Common myeloid progenitor, CD34-positive (primary cell): Measurements from ENCODE around the gene TMEM63A.

Experiments used
- CTCF ChIA-PET: fragments of 350-600 bp; sonication (Branson Sonifier 250); formaldehyde crosslinking; loops from one replicate; lab custom pipeline; 2021; ENCODE audit warnings: antibody characterized with exemption; lab: Charles Lee
- POLR2A ChIA-PET: fragments of 350-600 bp; sonication (Branson Sonifier 250); formaldehyde crosslinking; loops from one replicate; lab custom pipeline; 2021; ENCODE audit warnings: antibody characterized with exemption; lab: Charles Lee
- DNase-seq, 3 donors: peaks; one replicate each; pipeline versions ENCODE4 v3.0.0 to v3.0.0-alpha.2; 2013
- H3K27ac ChIP-seq, 2 experiments: 1 replicate in 1 of 2; 2 replicates in 1 of 2; pipeline ENCODE4 v1.7.0; 2013; ENCODE audit warnings: inconsistent platforms in 2 of 2, low read length in 2 of 2, mild to moderate bottlenecking in 2 of 2, low read depth in 1 of 2, moderate library complexity in 1 of 2; ENCODE audit not compliant: severe bottlenecking in 2 of 2, insufficient read depth in 1 of 2, poor library complexity in 1 of 2
- H3K27me3 ChIP-seq, 5 experiments: replicated peaks in 2 of 5; 1 replicate in 3 of 5; 2 replicates in 2 of 5; pipeline versions ENCODE4 v1.6.1 to v1.7.0; 2013; ENCODE audit warnings: low read length in 4 of 5, mild to moderate bottlenecking in 2 of 5, moderate library complexity in 2 of 5, inconsistent platforms in 1 of 5; ENCODE audit not compliant: insufficient read depth in 5 of 5, control insufficient read depth in 4 of 5
- H3K36me3 ChIP-seq, 4 experiments: 1 replicate in 2 of 4; 2 replicates in 2 of 4; pipeline versions ENCODE4 v1.6.1 to v1.7.0; 2013; ENCODE audit warnings: low read length in 3 of 4, control low read depth in 1 of 4, mild to moderate bottlenecking in 1 of 4; ENCODE audit not compliant: control insufficient read depth in 4 of 4, insufficient read depth in 4 of 4
- H3K4me1 ChIP-seq, 4 experiments: 1 replicate in 3 of 4; 2 replicates in 1 of 4; pipeline versions ENCODE4 v1.6.1 to v1.7.1; 2013; ENCODE audit warnings: low read length in 3 of 4, mild to moderate bottlenecking in 3 of 4, control low read depth in 1 of 4, inconsistent platforms in 1 of 4, moderate library complexity in 1 of 4; ENCODE audit not compliant: control insufficient read depth in 4 of 4, insufficient read depth in 4 of 4; ENCODE audit errors: control extremely low read depth in 1 of 4
- H3K4me3 ChIP-seq, 7 experiments: 1 replicate in 4 of 7; 2 replicates in 3 of 7; pipeline versions ENCODE4 v1.5.1 to v1.7.0; 2013; ENCODE audit warnings: mild to moderate bottlenecking in 7 of 7, low read length in 6 of 7, moderate library complexity in 6 of 7, inconsistent platforms in 2 of 7, low read depth in 2 of 7, control low read depth in 1 of 7; ENCODE audit not compliant: insufficient read depth in 4 of 7, control insufficient read depth in 1 of 7; ENCODE audit errors: extremely low read depth in 1 of 7
- H3K9me3 ChIP-seq, 5 experiments: 1 replicate in 4 of 5; 2 replicates in 1 of 5; pipeline versions ENCODE4 v1.6.1 to v1.7.1; 2013; ENCODE audit warnings: low read length in 4 of 5, mild to moderate bottlenecking in 2 of 5, inconsistent platforms in 1 of 5, low read depth in 1 of 5, moderate library complexity in 1 of 5; ENCODE audit not compliant: control insufficient read depth in 4 of 5, insufficient read depth in 2 of 5; ENCODE audit errors: control extremely low read depth in 1 of 5
- WGBS: methylation state at CpG from one replicate; pipeline ENCODE4 v1.1.5; 2013; ENCODE audit not compliant: insufficient coverage; 5-methylcytosine and 5-hydroxymethylcytosine counted together

The TMEM63A gene

DNA sequence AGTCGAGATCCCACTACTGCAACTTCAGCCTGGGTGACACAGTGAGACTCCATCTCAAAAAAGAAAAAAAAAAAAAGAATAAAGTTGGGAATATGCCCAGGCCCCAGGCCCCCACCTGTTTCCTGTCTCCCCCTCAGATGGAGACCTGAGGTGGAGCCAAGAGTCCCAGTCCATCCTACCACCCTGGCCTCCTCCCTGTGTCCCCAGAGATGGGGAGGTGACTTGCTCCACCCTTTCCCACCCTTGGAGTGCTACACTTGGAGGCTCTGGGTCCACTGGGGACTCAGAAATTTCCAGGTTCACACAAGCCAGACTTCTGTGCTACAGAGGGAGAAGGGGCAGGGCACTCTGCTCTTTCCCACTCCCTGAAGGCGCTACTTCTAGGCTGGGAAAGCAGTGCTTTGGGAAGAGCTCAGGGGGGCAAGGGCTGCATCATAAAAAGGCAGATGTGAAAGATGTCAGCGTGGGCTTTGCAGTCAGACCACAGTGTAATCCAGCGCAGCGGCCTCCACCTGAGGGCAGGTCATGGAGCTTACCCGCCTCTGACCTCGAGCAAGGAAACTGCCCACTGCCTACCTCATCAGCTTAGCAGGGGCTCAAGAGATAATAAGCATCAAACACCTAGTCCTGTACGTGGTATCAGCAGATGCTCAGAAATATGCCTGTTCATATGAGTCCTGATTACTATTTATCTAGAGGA is 13.4 kb downstream of the TMEM63A start:
- POLR2A ChIA-PET = no interaction called here
- no peaks in the 10 kb centered on the region for H3K9me3 ChIP-seq
- CTCF ChIA-PET = interaction anchor here (0.7 to 1.4 kb wide), 3 partner anchors 9 to 31 kb away, joined by 3 to 5 read pairs (median 3); no protein-coding TSS in a partner anchor
- H3K4me3 ChIP-seq = no peak overlapping the region
- WGBS = 100% methylated on average over 7 of the region's 8 CpGs
- H3K27ac ChIP-seq = no peak overlapping the region
- H3K4me1 ChIP-seq = peaks cover 0 to 27% (median 21%) of the 10 kb centered on the region in 4 experiments
- peaks cover 10 to 76% (median 53%) of the 10 kb centered on the region in 4 experiments for H3K36me3 ChIP-seq
- H3K27me3 ChIP-seq = no peaks in the 10 kb centered on the region
- DNase-seq = no peak

DNA sequence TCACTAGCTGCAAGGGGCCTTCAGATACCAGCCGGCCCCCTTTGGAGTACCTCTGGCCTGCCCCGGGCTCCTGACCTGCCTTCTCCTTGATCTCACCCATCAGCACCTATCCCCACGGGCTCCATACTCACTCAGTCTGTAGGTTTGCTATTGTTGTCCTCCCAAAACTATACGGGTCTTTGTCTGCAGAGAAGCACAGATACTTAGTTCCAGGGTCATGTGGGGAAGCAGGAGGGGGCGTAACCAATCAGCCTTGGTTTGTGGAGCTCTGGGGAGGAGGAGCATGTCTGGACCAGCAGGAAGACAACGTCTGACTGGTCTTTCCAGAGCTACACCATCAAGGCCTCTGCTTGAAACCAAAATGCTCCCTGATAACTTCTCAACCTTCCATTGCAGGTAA is 15.2 kb downstream of the TMEM63A start:
- ChIA-PET POLR2A (interaction anchor here (1.4 kb wide), 1 partner anchor 11 kb away, joined by 5 read pairs; no protein-coding TSS in a partner anchor), CTCF (interaction anchor here (0.7 to 1.9 kb wide), 7 partner anchors 10 to 44 kb away, joined by 3 to 8 read pairs (median 4); partner anchors contain the start of gene TMEM63A)
- no peaks in the 10 kb centered on the region for H3K9me3 ChIP-seq
- H3K27me3 ChIP-seq = no peaks in the 10 kb centered on the region
- peaks cover 7 to 78% (median 52%) of the 10 kb centered on the region in 4 experiments for H3K36me3 ChIP-seq
- no peak for DNase-seq
- H3K27ac ChIP-seq = peak overlapping the region in 1 of 2 experiments; percentile 65
- H3K4me1 ChIP-seq = peaks cover 0 to 27% (median 21%) of the 10 kb centered on the region in 4 experiments
- 64% methylated on average over 2 of the region's 6 CpGs for WGBS
- no peak overlapping the region for H3K4me3 ChIP-seq

DNA sequence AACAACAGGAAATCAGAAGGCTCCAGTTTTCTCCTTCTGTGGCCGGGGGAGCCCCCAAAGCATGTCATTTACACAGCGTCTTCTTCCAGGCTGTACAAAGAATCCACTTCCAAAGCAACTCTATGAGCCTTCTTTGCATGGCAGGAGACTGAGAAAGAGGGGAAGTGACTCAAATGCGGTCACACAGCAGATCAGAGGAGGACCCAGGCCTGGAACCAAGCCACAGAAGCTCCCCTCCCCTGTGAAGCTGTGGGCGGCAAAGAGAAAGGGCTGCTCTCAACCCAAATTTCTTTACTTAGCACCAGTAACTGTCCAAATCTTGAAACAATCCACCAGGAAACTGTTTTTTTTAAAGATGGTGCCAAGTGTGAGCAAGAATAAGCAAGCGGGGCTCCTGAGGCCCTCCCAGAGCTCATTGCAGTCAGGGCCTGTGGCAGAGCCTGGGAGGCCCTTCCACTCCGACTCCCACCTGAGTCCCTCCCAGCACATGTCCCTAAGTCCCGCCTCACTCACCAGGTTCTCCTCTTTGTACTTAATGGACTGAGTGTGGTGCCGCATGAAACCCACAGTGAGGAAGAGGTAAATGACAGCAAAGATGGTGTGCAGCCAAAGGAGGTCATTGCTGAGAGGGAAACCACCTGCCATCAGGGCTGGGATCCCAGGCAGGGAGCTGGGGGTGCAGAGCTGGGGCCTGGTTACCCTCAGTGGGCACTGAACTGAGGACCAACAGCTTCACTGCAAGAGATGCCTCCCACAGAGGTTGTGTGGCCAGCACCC is 15.9 kb downstream of the TMEM63A start:
- Histone ChIP-seq H3K9me3 (no peaks in the 10 kb centered on the region), H3K27ac (peak overlapping the region; percentile 41 to 65), H3K27me3 (no peaks in the 10 kb centered on the region), H3K4me1 (peaks cover 0 to 27% (median 21%) of the 10 kb centered on the region in 4 experiments), H3K36me3 (peaks cover 5 to 79% (median 53%) of the 10 kb centered on the region in 4 experiments), H3K4me3 (peak overlapping the region in 4 of 7 experiments; percentile 6 to 28 (median 16))
- ChIA-PET POLR2A (interaction anchor here (0.6 to 1.4 kb wide), 2 partner anchors 12 to 16 kb away, joined by 3 to 5 read pairs; partner anchors contain the start of gene TMEM63A), CTCF (interaction anchor here (1.1 to 1.9 kb wide), 10 partner anchors 9 to 89 kb away, joined by 3 to 8 read pairs (median 4); partner anchors contain the start of genes SRP9 and TMEM63A)
- 33% methylated on average over 4 of the region's 8 CpGs for WGBS
- peak; percentile 85 to 96 (median 95) for DNase-seq

DNA sequence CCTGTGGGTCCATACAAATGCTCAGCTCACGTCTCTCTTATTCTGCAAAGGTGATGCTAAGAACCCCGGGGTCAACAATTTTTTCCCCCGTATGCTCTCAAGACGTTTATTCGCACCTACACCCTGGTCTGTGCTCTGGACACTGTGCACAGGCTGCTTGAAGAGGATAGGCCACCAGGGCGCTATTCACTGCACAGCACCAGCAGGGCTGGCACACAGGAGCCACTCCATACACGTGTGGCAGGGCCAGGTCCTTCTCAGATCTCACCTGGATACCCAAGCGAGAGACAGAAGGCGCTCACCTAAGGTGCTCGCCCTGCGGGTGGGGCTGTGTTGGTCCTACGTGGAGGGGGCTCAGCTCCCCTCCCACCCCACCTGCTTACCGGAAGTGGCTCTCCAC is 16.7 kb downstream of the TMEM63A start:
- Histone ChIP-seq H3K36me3 (peaks cover 5 to 80% (median 52%) of the 10 kb centered on the region in 4 experiments), H3K27me3 (no peaks in the 10 kb centered on the region), H3K9me3 (no peaks in the 10 kb centered on the region), H3K4me1 (peaks cover 0 to 27% (median 21%) of the 10 kb centered on the region in 4 experiments), H3K27ac (peak overlapping the region; percentile 26 to 41), H3K4me3 (peak overlapping the region in 3 of 7 experiments; percentile 12 to 28 (median 20))
- ChIA-PET CTCF (interaction anchor here (1.1 to 1.9 kb wide), 8 partner anchors 9 to 88 kb away, joined by 3 to 8 read pairs (median 4); partner anchors contain the start of genes SRP9 and TMEM63A), POLR2A (interaction anchor here (0.5 to 1.4 kb wide), 2 partner anchors 12 to 284 kb away, joined by 3 to 5 read pairs; no protein-coding TSS in a partner anchor)
- WGBS = 92% methylated on average over 12 of the region's 13 CpGs
- DNase-seq = peak in 1 of 3 donors; percentile 23

DNA sequence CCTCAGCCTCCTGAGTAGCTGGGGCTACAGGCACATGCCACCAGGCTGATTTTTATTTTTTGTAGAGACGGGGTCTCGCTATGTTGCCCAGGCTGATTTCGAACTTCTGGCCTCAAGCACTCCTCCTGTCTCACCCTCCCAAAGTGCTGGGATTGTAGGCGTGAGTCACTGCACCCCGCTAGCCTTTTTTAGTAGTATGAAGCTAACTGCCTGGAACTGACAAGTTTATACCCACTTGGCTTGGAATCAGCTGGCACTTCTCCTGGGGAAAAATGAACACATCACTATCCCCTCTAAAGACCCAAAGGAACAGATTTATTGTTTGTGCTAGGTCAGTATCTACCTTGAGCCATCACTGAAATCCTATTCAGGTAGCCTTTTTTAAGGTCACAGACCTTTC is 19.0 kb downstream of the TMEM63A start:
- H3K27me3 ChIP-seq = no peaks in the 10 kb centered on the region
- no peak for DNase-seq
- POLR2A ChIA-PET = no interaction called here
- H3K4me3 ChIP-seq = no peak overlapping the region
- CTCF ChIA-PET = interaction anchor here (0.9 to 1.4 kb wide), 2 partner anchors 13 to 48 kb away, joined by 3 to 4 read pairs; no protein-coding TSS in a partner anchor
- H3K4me1 ChIP-seq = peaks cover 0 to 27% (median 21%) of the 10 kb centered on the region in 4 experiments
- WGBS = 100% methylated on average over 4 of the region's 5 CpGs
- H3K9me3 ChIP-seq = no peaks in the 10 kb centered on the region
- H3K27ac ChIP-seq = no peak overlapping the region
- peaks cover 8 to 81% (median 59%) of the 10 kb centered on the region in 4 experiments for H3K36me3 ChIP-seq

DNA sequence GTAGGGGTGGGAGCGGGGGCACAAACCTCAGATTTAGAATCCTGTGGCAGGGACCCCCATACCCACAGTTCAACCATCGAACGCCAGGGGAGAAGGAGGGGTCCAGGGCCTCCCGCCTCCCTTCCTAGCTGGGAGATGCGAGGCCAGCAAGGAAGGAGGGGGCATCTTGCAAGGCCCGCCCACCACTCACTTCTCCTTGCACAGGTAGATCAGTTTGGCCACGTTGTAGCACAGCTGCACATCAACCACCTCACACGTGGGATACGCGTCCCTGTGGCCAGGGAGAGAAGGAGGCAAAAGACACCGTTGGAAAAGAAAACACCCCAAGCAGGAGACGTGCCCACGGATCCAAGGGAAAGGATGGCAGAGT is 19.6 kb downstream of the TMEM63A start:
- WGBS = 94% methylated on average over 8 of the region's 13 CpGs
- no peak for DNase-seq
- H3K27ac ChIP-seq = no peak overlapping the region
- H3K4me3 ChIP-seq = no peak overlapping the region
- ChIA-PET POLR2A (no interaction called here), CTCF (interaction anchor here (1.4 kb wide), 1 partner anchor 14 kb away, joined by 4 read pairs; no protein-coding TSS in a partner anchor)
- peaks cover 8 to 75% (median 59%) of the 10 kb centered on the region in 4 experiments for H3K36me3 ChIP-seq
- H3K27me3 ChIP-seq = no peaks in the 10 kb centered on the region
- no peaks in the 10 kb centered on the region for H3K9me3 ChIP-seq
- peaks cover 0 to 26% (median 20%) of the 10 kb centered on the region in 4 experiments for H3K4me1 ChIP-seq
